Muscle of arm (tissue), 14 donors: ENCODE results near the gene STS. TPM values are rescaled to one million over a fixed set of nuclear protein-coding genes. Genes with fewer than 3 reads are reported as not detected.

Source experiments
- DNase-seq: peaks from one replicate; pipeline ENCODE4 v3.0.0-alpha.2; 2013
- long read RNA-seq, 11 donors: transcript quantifications; one replicate each; lab custom pipeline, GENCODE V29; 2026
- polyA plus RNA-seq, 12 donors: library from polyadenylated mRNA; unstranded; fragments of 120-200 nt; gene quantifications; one replicate each; pipeline ENCODE4 v1.2.1, GENCODE V29; 2013; ENCODE audit not compliant: insufficient read length in 12 of 12

STS gene, protein sequence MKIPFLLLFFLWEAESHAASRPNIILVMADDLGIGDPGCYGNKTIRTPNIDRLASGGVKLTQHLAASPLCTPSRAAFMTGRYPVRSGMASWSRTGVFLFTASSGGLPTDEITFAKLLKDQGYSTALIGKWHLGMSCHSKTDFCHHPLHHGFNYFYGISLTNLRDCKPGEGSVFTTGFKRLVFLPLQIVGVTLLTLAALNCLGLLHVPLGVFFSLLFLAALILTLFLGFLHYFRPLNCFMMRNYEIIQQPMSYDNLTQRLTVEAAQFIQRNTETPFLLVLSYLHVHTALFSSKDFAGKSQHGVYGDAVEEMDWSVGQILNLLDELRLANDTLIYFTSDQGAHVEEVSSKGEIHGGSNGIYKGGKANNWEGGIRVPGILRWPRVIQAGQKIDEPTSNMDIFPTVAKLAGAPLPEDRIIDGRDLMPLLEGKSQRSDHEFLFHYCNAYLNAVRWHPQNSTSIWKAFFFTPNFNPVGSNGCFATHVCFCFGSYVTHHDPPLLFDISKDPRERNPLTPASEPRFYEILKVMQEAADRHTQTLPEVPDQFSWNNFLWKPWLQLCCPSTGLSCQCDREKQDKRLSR
- polyA plus RNA-seq, result 10 to 100 TPM in 10 of 12 donors, 1 to 10 TPM in 1, not detected in 1; 6.7 to 21.1 (median 14.5) TPM
- long read RNA-seq, donor 1, result 0 reads
- long read RNA-seq, donor 2, result 0 reads
- long read RNA-seq, donor 3, result 0 reads
- long read RNA-seq, donor 4, result 0 reads
- long read RNA-seq, donor 5, result 0 reads
- long read RNA-seq, donor 6, result 0 reads
- long read RNA-seq, donor 7, result 0 reads
- long read RNA-seq, donor 8, result 0 reads
- long read RNA-seq, donor 9, full-length matches to known transcripts, result 1 of 1 reads
- long read RNA-seq, donor 9, partial matches to known transcripts, result 0 of 1 reads
- long read RNA-seq, donor 9, other reads (novel, unspliced or antisense), result 0 of 1 reads
- long read RNA-seq, donor 10, result 0 reads
- long read RNA-seq, donor 11, result 0 reads

- peak; percentile 55 for DNase-seq
Observed at GRCh38 chrX:7147413-7147977, at the start of gene STS. TSS of gene STS (plus strand) at chrX:7147712. CDS start at chrX:7253200, 105,488 bp downstream.

DNA sequence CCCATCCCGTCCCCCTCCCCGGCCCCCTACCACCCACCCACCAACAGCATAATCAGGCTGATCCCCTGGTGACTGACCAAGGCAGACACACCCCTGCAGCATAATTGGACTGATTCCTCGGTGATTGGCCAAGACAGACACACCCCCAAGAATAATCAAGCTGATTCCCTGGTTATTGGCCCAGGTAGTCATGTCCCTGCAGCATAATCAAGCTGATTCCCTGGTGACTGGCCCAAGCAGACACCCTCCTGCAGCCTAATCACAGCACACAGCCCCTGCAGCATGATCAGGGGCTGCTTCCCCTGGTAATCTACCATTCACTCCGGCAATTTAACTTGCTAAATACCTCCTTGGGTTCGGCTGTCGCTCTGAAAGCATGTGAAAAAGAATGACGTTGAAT is 47.5 kb upstream of the STS start:
- no peak for DNase-seq

- DNase-seq, result no peak
Observed at GRCh38 chrX:7102119-7102518, 45.4 kb upstream of the STS start.

GRCh38 chrX:7106649-7107048 is 40.9 kb upstream of the STS start:
- DNase-seq, result no peak

GRCh38 chrX:7108030-7108429 is 39.5 kb upstream of the STS start:
- DNase-seq, result no peak

GRCh38 chrX:7109049-7109531 is 38.4 kb upstream of the STS start:
- DNase-seq, result no peak

DNA sequence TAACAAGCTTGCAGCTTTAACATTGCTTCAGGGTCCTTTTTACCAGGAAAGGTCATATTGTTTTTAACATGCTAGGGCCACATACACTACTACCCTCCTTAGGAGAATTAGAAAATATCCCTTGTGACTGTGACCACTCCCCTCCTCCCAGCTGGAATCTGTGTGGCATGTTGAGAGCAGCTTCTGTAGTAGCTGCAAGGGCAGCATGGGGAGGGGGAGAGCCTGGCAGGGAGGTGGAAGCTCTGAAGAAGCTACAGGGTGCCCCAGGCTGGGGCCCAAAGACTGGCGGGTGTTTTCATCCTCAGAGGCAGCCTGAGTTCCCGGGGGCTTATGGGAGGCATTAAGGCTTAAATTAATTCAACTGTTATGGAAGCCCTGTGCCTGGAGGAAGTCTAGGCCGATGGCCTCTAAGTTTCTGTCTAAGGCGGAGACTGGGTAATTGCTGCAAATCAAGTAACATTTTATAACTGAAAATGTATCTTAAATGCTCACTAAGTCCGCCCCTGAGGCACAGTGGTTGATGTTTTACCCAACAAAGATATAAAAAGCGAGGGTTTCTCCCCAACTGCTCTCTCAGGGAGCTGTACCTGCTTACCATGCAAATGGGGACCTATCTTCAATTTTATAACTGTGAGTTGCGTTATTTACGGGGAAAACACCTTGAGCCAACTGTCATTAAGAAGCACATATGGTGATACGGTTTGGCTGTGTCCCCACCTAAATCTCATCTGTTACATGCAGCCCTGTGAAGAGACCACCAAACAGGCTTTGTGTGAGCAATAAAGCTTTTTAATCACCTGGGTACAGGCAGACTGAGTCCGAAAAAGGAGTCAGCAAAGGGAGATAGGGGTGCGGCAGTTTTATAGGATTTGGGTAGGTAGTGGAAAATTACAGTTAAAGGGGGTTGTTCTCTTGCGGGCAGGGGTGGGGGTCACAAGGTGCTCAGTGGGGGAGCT is 37.4 kb upstream of the STS start:
- DNase-seq, result no peak

DNA sequence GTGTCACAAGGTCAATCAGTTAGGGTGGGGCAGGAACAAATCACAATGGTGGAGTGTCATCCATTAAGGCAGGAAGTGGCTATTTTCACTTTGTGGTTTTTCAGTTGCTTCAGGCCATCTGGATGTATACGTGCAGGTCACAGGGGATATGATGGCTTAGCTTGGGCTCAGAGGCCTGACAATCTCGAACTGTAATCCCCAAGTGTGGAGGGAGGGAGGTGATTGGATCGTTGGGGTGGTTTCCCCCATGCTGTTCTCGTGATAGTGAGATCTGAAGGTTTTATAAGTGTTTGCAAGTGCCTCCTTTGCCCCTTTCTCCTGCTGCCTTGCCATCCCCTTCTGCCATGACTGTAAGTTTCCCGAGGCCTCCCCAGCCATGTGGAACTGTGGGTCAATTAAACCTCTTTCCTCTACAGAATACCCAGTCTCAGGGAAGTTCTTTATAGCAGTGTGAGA is 36.7 kb upstream of the STS start:
- no peak for DNase-seq

DNA sequence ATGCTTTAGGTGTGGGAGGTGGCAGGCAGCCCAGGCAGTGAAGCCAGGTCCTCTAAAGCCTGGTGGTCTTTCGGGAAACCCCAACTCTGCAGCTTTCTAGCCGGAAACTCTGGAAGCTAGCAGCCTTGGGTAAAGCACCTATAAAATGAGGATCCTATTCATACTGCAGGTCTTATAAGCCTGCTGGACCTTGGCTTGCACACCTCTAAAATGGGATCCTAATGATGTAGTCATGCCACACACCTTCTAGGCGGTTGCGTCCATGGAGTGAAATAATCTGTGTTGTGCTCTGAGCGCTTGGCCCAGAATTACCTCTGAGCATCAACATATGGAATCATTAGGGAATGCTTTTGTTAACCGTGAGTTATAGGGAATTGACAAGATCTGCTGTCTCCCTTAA is 36.0 kb upstream of the STS start:
- DNase-seq, result no peak

- DNase-seq, result no peak
Observed at GRCh38 chrX:7112071-7112470, 35.4 kb upstream of the STS start.

- DNase-seq, result no peak
Observed at GRCh38 chrX:7115557-7115956, 32.0 kb upstream of the STS start.

- no peak for DNase-seq
Observed at GRCh38 chrX:7116081-7116480, 31.4 kb upstream of the STS start.

DNA sequence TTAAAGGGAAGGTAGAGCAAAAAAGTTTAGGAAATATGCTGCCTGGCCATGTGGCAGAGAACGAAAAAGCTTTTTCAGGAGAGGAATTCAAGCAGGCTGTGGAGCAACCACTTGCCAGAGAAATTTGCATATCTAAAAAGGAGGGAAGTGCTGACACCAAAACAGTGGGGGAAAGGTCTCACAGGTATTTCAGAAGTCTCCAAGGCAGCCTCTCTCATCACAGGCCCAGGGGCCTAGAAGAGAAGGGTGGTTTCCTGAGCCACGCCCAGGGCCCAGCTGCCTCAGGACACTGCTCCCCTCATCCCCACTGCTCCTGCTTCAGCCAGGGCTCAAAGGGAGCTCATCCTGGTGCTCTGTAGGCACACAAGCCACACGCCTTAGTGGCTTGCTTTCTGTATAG is 29.9 kb upstream of the STS start:
- DNase-seq, result no peak

GRCh38 chrX:7119950-7120877 is 27.3 kb upstream of the STS start:
- DNase-seq, result no peak

DNA sequence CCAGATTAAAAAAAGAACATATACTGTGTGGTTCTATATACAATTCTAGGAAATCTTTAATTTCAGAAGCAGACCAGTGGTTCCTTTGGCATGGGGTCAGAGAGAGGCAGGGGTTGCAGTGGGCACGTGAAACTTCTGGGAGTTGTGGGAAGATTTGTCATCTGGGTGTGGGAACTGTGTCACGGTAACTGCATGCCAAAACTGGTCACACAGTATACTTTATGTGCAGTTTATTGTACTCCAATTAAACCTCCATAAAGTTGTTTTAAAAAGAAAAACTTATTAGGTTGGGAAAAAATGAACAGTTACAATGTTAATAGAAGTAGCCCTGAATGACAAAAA is 26.7 kb upstream of the STS start:
- DNase-seq, result no peak

DNA sequence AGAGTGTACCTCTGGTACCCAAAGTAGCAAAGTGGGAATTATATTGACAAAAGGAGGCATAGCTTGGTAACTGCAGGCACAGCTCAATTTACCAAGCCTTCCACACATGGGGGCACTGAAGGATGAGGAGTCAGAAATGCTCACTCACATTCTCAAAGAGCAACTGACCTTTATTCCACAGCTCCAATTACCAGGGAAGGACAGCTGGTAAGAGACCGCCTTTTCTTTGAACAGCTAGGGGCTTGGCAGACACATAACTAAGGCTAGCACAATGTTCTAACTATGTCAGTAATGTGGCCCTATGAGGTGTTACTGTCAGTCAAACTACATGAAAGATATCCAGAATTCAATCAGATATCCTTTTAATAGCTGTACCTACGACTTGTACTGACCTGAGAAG is 20.5 kb upstream of the STS start:
- no peak for DNase-seq

DNA sequence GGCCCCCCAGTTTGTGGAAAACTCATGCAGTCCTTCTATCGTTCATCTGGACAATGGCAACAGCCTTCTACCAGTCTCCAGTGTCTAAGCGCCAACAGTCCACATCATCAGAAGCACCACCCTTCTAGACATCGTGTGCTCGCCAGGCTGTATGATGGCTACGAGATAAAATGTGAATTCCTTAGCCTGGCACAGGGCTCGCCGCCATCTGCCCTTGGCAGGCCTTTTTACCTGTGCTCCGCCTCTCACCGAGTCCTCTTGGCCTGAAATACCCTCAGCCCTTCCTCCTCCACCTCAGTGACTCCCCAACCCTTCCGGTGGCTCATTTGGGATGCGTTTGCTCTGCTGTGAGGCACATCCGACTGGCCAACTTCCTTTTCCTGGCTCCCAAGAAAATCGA is 15.9 kb upstream of the STS start:
- no peak for DNase-seq

GRCh38 chrX:7132335-7133049 is 15.0 kb upstream of the STS start:
- no peak for DNase-seq

- no peak for DNase-seq
Observed at GRCh38 chrX:7133050-7133440, 14.5 kb upstream of the STS start.
